ENCODE measurements around the gene USP12.

USP12 gene

GRCh38 chr13:27034678-27035111, 136.9 kb downstream of the USP12 start:
- DNase-seq (ENCODE audit: low spot score), result peak; percentile 45

- no peak for DNase-seq (ENCODE audit: low spot score)
These were observed 142.7 kb downstream of the USP12 start for GRCh38 chr13:27028683-27029480.

GRCh38 chr13:27027086-27027667, 144.4 kb downstream of the USP12 start:
- no peak for DNase-seq (ENCODE audit: low spot score)

GRCh38 chr13:27026396-27026795, 145.2 kb downstream of the USP12 start:
- no peak for DNase-seq (ENCODE audit: low spot score)

GRCh38 chr13:27024776-27025492, 146.7 kb downstream of the USP12 start:
- no peak for DNase-seq (ENCODE audit: low spot score)

- DNase-seq (ENCODE audit: low spot score), result no peak
These were observed 147.5 kb downstream of the USP12 start for GRCh38 chr13:27024074-27024461.

GRCh38 chr13:27023385-27024073, 148.1 kb downstream of the USP12 start:
- DNase-seq (ENCODE audit: low spot score), result no peak

- no peak for DNase-seq (ENCODE audit: low spot score)
These were observed 148.9 kb downstream of the USP12 start for GRCh38 chr13:27022571-27023311.

- no peak for DNase-seq (ENCODE audit: low spot score)
These were observed 151.2 kb downstream of the USP12 start for GRCh38 chr13:27020415-27020814.

GRCh38 chr13:27018882-27019281, 152.7 kb downstream of the USP12 start:
- no peak for DNase-seq (ENCODE audit: low spot score)

- DNase-seq (ENCODE audit: low spot score), result no peak
These were observed 153.2 kb downstream of the USP12 start for GRCh38 chr13:27018344-27018861.

GRCh38 chr13:27016875-27017274, 154.7 kb downstream of the USP12 start:
- DNase-seq (ENCODE audit: low spot score), result no peak

Measured in AG20443 (cell line).